ENCODE data around the gene CSHL1. TPM values are rescaled to one million over a fixed set of nuclear protein-coding genes. Genes with fewer than 3 reads are reported as not detected.
A peak's percentile ranks its signal among the peaks of the same experiment; 100 is the strongest.
"Not testable (repeated sequence)": the region's sequence is repeated elsewhere in the genome, so short reads cannot be mapped to it uniquely, and the experiment has no call there.

Gene CSHL1
- total and polyA plus RNA-seq, 9 of the 15 experiments (the other 6 are each of a cell fraction or from before 2014, with no cell fraction given) = not detected

- no peaks in the 10 kb centered on the region for H3K9me1 ChIP-seq (ENCODE audit: control insufficient read depth, insufficient read depth, low read length)
- ATAC-seq (no peak), FAIRE-seq (no peak), DNase-seq (ENCODE audit: extremely low read depth in 1 of 4, low spot score in 3 of 4) (no peak)
- POLR2A ChIA-PET = no interaction called here
- H3K9me3 ChIP-seq (replicated peaks; ENCODE audit: control insufficient read depth, insufficient read depth, low read depth, low read length) = no peaks in the 10 kb centered on the region
- peaks cover 3 to 34% of the 10 kb centered on the region in 2 experiments; a peak in 4 of 5 replicates for H3K27me3 ChIP-seq (ENCODE audit: control insufficient read depth in 2 of 2, insufficient read depth in 2 of 2, low read length in 2 of 2)
- CTCF ChIA-PET (ENCODE audit: low intra/inter-chr PET ratio) = no interaction called here
- in situ Hi-C loops (cut with MboI) = loop anchor here (10.0 kb wide), 2 partner anchors 108 to 368 kb away; partner anchors contain the start of gene ICAM2
- intact Hi-C loops (cut with micrococcal nuclease) = loop anchor here (5.0 to 10.0 kb wide), 2 partner anchors 216 to 368 kb away; partner anchors contain the start of gene ERN1
- no peak overlapping the region for H3K9ac ChIP-seq (ENCODE audit: insufficient read depth in 1 of 2, low read depth in 2 of 2, low read length in 2 of 2)
- H3K36me3 ChIP-seq (ENCODE audit: control insufficient read depth, insufficient read depth, low read length) = no peaks in the 10 kb centered on the region
- no peak overlapping the region for H3K4me2 ChIP-seq (ENCODE audit: insufficient read depth, low read length)
- no peak overlapping the region for H3K27ac ChIP-seq (ENCODE audit: extremely low read depth, low read depth, low read length)
- H3K79me2 ChIP-seq (ENCODE audit: control insufficient read depth, insufficient read depth, low read length) = no peaks in the 10 kb centered on the region
- no peaks in the 10 kb centered on the region; a peak in 1 of 5 replicates for H3K4me1 ChIP-seq (replicated peaks in 1 of 2; ENCODE audit: control insufficient read depth in 2 of 2, insufficient read depth in 2 of 2, low read length in 2 of 2)
- BruUV-seq (replicated peaks) = no TSS peak
- WGBS (ENCODE audit: insufficient coverage, low coverage, missing lambda C conversion rate) = 4% methylated on average over 11 of the region's 12 CpGs
- no peak overlapping the region for H2AFZ ChIP-seq (ENCODE audit: low read depth, low read length)
- no peak overlapping the region for H3K4me3 ChIP-seq
- no peaks in the 10 kb centered on the region for H4K20me1 ChIP-seq (replicated peaks; ENCODE audit: control insufficient read depth, insufficient read depth, low read length)
- peak; percentile 33; the same call in 1 of the 2 replicates for TF ChIP-seq CREM (IDR thresholded peaks at IDR 0.05; ENCODE audit: low read depth)
- TF ChIP-seq RBBP5 (IDR thresholded peaks at IDR 0.05; ENCODE audit: borderline replicate concordance, insufficient read depth, low read length, poor library complexity, severe bottlenecking) = peak; percentile 47
- no peak for TF ChIP-seq XRCC5 (IDR thresholded peaks at IDR 0.05; ENCODE audit: low read depth, low read length)
- TF ChIP-seq BRCA1 (IDR thresholded peaks at IDR 0.05) = peak; percentile 100
- TF ChIP-seq BRCA1 (CRISPR knock-in tag; IDR thresholded peaks at IDR 0.05) = no peak
These were observed 5.6 kb upstream of the CSHL1 start for GRCh38 chr17:63916566-63917185.

DNA sequence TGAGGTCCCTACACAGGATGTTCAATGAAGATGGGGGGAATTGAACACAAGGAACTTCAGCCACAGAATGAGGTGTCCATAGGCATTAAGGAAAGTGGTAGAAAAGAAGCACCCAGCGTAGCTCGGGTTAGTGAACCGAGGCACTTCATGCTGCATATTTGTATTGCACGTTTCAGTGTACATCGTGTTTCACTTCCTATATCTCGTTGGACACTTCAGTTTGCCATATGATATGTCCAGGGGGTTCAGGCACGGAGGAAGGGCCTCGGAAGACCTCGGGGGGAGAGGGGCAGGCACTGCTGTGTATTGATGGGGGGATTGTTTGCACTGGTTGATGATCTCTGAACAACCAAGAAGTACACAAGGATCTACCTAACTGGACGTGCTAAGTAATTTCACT is 4.7 kb upstream of the CSHL1 start:
- H3K9me3 ChIP-seq (replicated peaks; ENCODE audit: control insufficient read depth, insufficient read depth, low read depth, low read length); POLR2A ChIA-PET; H3K27ac ChIP-seq (ENCODE audit: extremely low read depth, low read depth, low read length); H4K20me1 ChIP-seq (replicated peaks; ENCODE audit: control insufficient read depth, insufficient read depth, low read length); H3K9me1 ChIP-seq (ENCODE audit: control insufficient read depth, insufficient read depth, low read length); H2AFZ ChIP-seq (ENCODE audit: low read depth, low read length); H3K79me2 ChIP-seq (ENCODE audit: control insufficient read depth, insufficient read depth, low read length); DNase-seq (ENCODE audit: extremely low read depth in 1 of 4, low spot score in 3 of 4); H3K36me3 ChIP-seq (ENCODE audit: control insufficient read depth, insufficient read depth, low read length); CTCF ChIA-PET (ENCODE audit: low intra/inter-chr PET ratio); BruUV-seq (replicated peaks); H3K4me2 ChIP-seq (ENCODE audit: insufficient read depth, low read length); H3K4me1 ChIP-seq (replicated peaks in 1 of 2; ENCODE audit: control insufficient read depth in 2 of 2, insufficient read depth in 2 of 2, low read length in 2 of 2); H3K4me3 ChIP-seq; H3K9ac ChIP-seq (ENCODE audit: insufficient read depth in 1 of 2, low read depth in 2 of 2, low read length in 2 of 2); FAIRE-seq; ATAC-seq: not testable (repeated sequence)
- WGBS (ENCODE audit: insufficient coverage, low coverage, missing lambda C conversion rate) = under 1% methylated on average over 10 of the region's 10 CpGs
- intact Hi-C loops (cut with micrococcal nuclease) = loop anchor here (5.0 to 10.0 kb wide), 2 partner anchors 217 to 369 kb away; partner anchors contain the start of gene ERN1
- peaks cover 6 to 41% of the 10 kb centered on the region in 2 experiments; a peak in 4 of 5 replicates for H3K27me3 ChIP-seq (ENCODE audit: control insufficient read depth in 2 of 2, insufficient read depth in 2 of 2, low read length in 2 of 2)
- in situ Hi-C loops (cut with MboI) = loop anchor here (10.0 kb wide), 2 partner anchors 109 to 369 kb away; partner anchors contain the start of gene ICAM2

Data from K562 (cell line).